ENCODE data around the gene GMDS. TPM values are rescaled to one million over a fixed set of nuclear protein-coding genes. Genes with fewer than 3 reads are reported as not detected.

GMDS gene
- total and polyA plus RNA-seq, 11 donors: 4.5 to 10.7 (median 7.0) TPM

DNA sequence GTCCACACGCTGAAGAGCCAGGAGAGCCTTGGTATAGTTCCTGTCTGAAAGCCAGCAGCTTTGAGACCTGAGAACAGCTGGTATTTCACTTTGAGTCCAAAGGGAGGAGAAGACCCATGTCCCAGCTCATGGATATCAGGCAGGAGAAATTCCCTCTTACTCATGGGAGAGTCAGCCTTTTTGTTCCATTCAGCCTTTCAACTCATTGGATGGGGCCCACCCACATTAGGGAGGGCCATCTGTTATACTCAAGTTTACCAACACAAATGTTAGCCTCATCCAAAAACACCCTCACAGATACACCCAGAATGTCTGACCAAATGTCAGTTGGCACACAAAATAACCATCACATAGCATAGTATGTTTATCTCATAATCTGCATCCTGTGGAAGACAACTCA is 80.1 kb downstream of the GMDS start:
- ATAC-seq (no peak), DNase-seq (no peak)
- intact Hi-C loops (cut with DNase I): no loop called here
- Histone ChIP-seq H3K27me3 (no peaks in the 10 kb centered on the region), H3K27ac (no peak overlapping the region), H3K9me3 (no peaks in the 10 kb centered on the region), H3K4me1 (peaks cover 0 to 21% (median 9%) of the 10 kb centered on the region in 12 donors), H3K36me3 (no peaks in the 10 kb centered on the region), H3K4me3 (no peak overlapping the region)
- WGBS, 4 donors: 65 to 95% (median 80%) methylated on average over 1 of the region's 1 CpG
- no peak for TF ChIP-seq POLR2A (IDR thresholded peaks at IDR 0.05)
- TF ChIP-seq, protein P1, sequence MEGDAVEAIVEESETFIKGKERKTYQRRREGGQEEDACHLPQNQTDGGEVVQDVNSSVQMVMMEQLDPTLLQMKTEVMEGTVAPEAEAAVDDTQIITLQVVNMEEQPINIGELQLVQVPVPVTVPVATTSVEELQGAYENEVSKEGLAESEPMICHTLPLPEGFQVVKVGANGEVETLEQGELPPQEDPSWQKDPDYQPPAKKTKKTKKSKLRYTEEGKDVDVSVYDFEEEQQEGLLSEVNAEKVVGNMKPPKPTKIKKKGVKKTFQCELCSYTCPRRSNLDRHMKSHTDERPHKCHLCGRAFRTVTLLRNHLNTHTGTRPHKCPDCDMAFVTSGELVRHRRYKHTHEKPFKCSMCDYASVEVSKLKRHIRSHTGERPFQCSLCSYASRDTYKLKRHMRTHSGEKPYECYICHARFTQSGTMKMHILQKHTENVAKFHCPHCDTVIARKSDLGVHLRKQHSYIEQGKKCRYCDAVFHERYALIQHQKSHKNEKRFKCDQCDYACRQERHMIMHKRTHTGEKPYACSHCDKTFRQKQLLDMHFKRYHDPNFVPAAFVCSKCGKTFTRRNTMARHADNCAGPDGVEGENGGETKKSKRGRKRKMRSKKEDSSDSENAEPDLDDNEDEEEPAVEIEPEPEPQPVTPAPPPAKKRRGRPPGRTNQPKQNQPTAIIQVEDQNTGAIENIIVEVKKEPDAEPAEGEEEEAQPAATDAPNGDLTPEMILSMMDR (IDR thresholded peaks at IDR 0.05): no peak

DNA sequence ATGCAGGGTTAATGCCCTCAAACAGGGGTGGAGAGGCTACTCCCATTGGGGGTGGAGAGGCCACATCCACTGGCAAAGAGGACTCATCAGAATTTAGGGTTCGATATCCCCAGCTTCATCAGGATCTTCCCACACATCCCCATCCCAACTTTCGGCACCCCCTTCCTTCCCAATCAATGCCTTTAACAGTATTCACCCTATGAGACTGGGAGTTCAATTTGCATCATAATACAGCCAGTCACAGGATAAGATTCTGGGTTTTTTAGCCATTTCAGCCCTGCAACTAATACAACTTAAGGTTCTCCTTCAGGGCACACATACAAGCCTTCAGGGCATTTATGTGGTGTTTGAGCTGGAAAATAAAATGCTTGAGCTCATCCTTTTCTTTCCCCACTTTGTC is 80.9 kb downstream of the GMDS start:
- WGBS, 4 donors: 95 to 100% (median 96%) methylated on average over 2 of the region's 2 CpGs
- H3K4me3 ChIP-seq: no peak overlapping the region
- peaks cover 0 to 21% (median 9%) of the 10 kb centered on the region in 12 donors for H3K4me1 ChIP-seq
- no peaks in the 10 kb centered on the region for H3K9me3 ChIP-seq
- H3K36me3 ChIP-seq: no peaks in the 10 kb centered on the region
- no peak overlapping the region for H3K27ac ChIP-seq
- H3K27me3 ChIP-seq: no peaks in the 10 kb centered on the region
- intact Hi-C loops (cut with DNase I): no loop called here
- DNase-seq (no peak), ATAC-seq (no peak)
- TF ChIP-seq, protein P1 (IDR thresholded peaks at IDR 0.05): no peak
- no peak for TF ChIP-seq POLR2A (IDR thresholded peaks at IDR 0.05)

DNA sequence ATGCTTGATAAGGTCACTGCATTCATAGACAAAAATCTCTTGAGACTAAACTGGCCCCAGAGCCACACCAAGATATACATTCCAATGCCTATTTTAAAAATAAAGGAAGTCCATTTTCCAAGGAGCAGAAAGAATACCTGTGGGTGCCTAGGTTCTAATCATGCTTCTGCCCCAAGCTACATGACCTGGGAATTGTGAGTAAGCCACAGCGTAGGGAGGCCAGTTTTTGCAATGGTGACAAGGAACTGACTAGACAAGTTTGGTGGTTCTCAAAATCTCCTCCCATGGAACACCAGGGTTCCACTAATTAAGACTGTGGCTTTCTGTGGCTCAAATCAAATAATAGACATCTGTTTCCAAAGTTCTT is 83.3 kb downstream of the GMDS start:
- Histone ChIP-seq H3K4me3 (no peak overlapping the region), H3K9me3 (no peaks in the 10 kb centered on the region), H3K4me1 (peaks cover 0 to 31% (median 10%) of the 10 kb centered on the region in 12 donors), H3K27ac (peak overlapping the region in 5 of 12 donors; percentile 15 to 54 (median 38)), H3K27me3 (no peaks in the 10 kb centered on the region), H3K36me3 (no peaks in the 10 kb centered on the region)
- intact Hi-C loops (cut with DNase I): no loop called here
- peak in 2 of 4 donors; percentile 16 to 22 for ATAC-seq
- TF ChIP-seq POLR2A (IDR thresholded peaks at IDR 0.05): no peak
- TF ChIP-seq, protein P1 (IDR thresholded peaks at IDR 0.05): no peak
- no peak for DNase-seq
- 64 to 80% (median 72%) methylated on average over 1 of the region's 1 CpG for WGBS, 4 donors

DNA sequence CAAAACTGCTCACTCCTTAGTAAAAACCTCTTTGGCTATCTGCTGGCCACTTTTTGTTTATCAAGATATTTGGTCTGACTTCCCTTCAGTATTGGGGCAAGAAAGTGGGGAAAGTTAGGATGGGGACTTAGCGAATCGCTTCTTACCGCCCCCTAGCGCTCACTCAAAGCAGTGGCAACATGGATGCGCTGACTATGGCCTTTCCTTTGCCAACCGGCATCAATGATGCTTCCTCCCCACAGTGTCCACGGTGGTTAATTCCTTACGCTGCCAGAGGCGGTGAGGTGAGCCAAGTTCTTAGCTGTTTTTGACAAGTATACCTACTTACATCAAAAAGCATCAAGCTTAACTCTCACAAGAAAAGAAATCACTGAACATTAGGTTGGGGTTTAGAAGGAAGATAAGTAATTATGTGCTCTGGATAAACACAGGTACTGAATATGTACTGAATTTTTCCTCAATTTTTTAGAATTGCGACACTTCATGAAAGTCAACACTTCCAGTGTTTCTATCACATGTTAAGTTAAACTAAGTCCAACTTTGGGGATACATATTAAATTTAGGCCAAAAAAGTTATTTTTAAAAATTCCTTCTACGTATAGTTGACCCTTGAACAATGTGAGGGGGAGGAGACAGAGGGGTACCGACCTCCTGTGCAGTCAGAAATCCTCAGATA is 86.7 kb downstream of the GMDS start:
- peaks cover 0 to 29% (median 10%) of the 10 kb centered on the region in 12 donors for H3K4me1 ChIP-seq
- no peak overlapping the region for H3K27ac ChIP-seq
- no peak overlapping the region for H3K4me3 ChIP-seq
- TF ChIP-seq, protein P1 (IDR thresholded peaks at IDR 0.05): peak in 8 of 12 donors; percentile 13 to 43 (median 30)
- TF ChIP-seq POLR2A (IDR thresholded peaks at IDR 0.05): no peak
- DNase-seq (no peak), ATAC-seq (no peak)
- 54 to 71% (median 59%) methylated on average over 11 to 12 of the region's 12 CpGs for WGBS, 4 donors
- H3K9me3 ChIP-seq: no peaks in the 10 kb centered on the region
- intact Hi-C loops (cut with DNase I): no loop called here
- no peaks in the 10 kb centered on the region for H3K27me3 ChIP-seq
- H3K36me3 ChIP-seq: no peaks in the 10 kb centered on the region

All from heart left ventricle (tissue), 16 donors.